ENCODE results near the gene PRPSAP2. TPM values are rescaled to one million over a fixed set of nuclear protein-coding genes. Genes with fewer than 3 reads are reported as not detected.

PRPSAP2 gene
- total and polyA plus RNA-seq, 2 donors (not counting 3 experiments of a cell fraction or from before 2014, with no cell fraction given), result 22.2 to 38.5 TPM

DNA sequence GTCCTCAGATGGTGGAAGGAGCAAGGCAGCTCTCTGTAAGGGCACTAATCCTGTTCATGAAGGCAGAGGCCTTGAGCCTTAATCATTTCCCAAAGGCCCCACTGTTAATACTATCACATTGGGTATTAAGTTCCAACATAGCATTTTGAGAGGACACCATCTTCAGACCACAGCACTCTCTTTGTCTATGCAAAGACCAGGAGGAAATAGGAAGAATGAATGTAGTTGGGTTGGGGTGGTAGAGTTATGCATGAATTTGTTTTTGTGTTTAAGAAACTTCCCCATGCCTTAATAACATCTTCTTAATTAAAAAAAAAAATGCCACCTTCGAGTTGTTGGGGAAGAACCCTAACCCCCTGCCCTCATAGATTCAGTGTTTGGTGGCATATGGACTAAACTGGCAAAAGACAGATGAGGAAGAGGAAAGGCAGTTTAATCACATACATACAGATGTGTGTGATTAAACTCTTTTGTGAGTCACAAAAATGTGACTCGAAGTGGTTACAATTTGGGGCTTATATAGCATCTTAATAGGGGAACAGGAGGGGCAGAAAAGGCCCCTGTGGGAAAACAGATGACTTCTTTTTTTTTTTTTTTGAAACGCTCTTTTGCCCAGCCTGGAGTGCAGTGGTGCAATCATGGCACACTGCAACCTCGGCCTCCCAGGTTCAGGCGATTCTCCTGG lies 59.0 kb downstream of the PRPSAP2 start:
- POLR2A ChIA-PET, result no interaction called here
- dilution Hi-C loops (cut with MboI; ENCODE audit: extremely low pct_ligation_motif_present, low sequenced_read_pairs), result no loop called here
- FAIRE-seq, result no peak
- H3K27ac ChIP-seq (ENCODE audit: insufficient read depth, low read depth, low read length), result no peak overlapping the region
- no peak overlapping the region for H2AFZ ChIP-seq (ENCODE audit: low read depth, low read length)
- H4K20me1 ChIP-seq (replicated peaks; ENCODE audit: control insufficient read depth, extremely low read depth, insufficient read depth, low read length), result no peaks in the 10 kb centered on the region
- H3K79me2 ChIP-seq (ENCODE audit: control insufficient read depth, insufficient read depth, low read length), result peaks cover under 1% of the 10 kb centered on the region
- peaks cover 15% of the 10 kb centered on the region for H3K4me1 ChIP-seq (ENCODE audit: control insufficient read depth, extremely low read depth, insufficient read depth, low read length)
- H3K27me3 ChIP-seq (ENCODE audit: control insufficient read depth in 2 of 2, insufficient read depth in 2 of 2, low read length in 2 of 2), result no peaks in the 10 kb centered on the region
- DNase-seq (ENCODE audit: low read depth, low spot score), result no peak
- no peak overlapping the region for H3K4me2 ChIP-seq (ENCODE audit: insufficient read depth, low read length)
- no peaks in the 10 kb centered on the region for H3K9me3 ChIP-seq (replicated peaks; ENCODE audit: control insufficient read depth, insufficient read depth, low read length)
- TF ChIP-seq POLR2AphosphoS5 (IDR thresholded peaks at IDR 0.05; ENCODE audit: insufficient read depth, low read depth, low read length), result no peak
- no peak for TF ChIP-seq JUN (IDR thresholded peaks at IDR 0.05; ENCODE audit: borderline replicate concordance, insufficient read depth, insufficient read length, low read depth)
- TF ChIP-seq FOS (IDR thresholded peaks at IDR 0.05; ENCODE audit: borderline replicate concordance, insufficient read depth, low read length), result no peak
- TF ChIP-seq POLR2A (IDR thresholded peaks at IDR 0.05; ENCODE audit: low read depth, low read length), result no peak
- TF ChIP-seq EZH2 (IDR thresholded peaks at IDR 0.05; ENCODE audit: borderline replicate concordance, low read depth, low read length, severe bottlenecking), result no peak
- CTCF ChIA-PET, result no interaction called here
- H3K36me3 ChIP-seq (ENCODE audit: control insufficient read depth in 2 of 2, extremely low read depth in 1 of 2, insufficient read depth in 2 of 2, low read length in 2 of 2), result peaks cover 0 to 3% of the 10 kb centered on the region in 2 experiments
- H3K4me3 ChIP-seq (replicated peaks in 1 of 3; ENCODE audit: insufficient read depth in 1 of 3, low read depth in 1 of 3, low read length in 3 of 3), result no peak overlapping the region
- no peaks in the 10 kb centered on the region for H3K9me1 ChIP-seq (replicated peaks; ENCODE audit: control insufficient read depth, extremely low read depth, insufficient read depth, low read length)
- no TSS peak for BruUV-seq (replicated peaks)
- intact Hi-C loops (cut with micrococcal nuclease), result no loop called here
- no peak overlapping the region for H3K9ac ChIP-seq (replicated peaks; ENCODE audit: extremely low read depth, insufficient read depth, low read length)

GRCh38 chr17:18917506-18918032 lies 59.6 kb downstream of the PRPSAP2 start:
- Histone ChIP-seq H3K27ac (ENCODE audit: insufficient read depth, low read depth, low read length) (no peak overlapping the region), H3K4me2 (ENCODE audit: insufficient read depth, low read length) (no peak overlapping the region), H3K9me1 (replicated peaks; ENCODE audit: control insufficient read depth, extremely low read depth, insufficient read depth, low read length) (no peaks in the 10 kb centered on the region), H3K36me3 (ENCODE audit: control insufficient read depth in 2 of 2, extremely low read depth in 1 of 2, insufficient read depth in 2 of 2, low read length in 2 of 2) (peaks cover 0 to 2% of the 10 kb centered on the region in 2 experiments), H3K27me3 (ENCODE audit: control insufficient read depth in 2 of 2, insufficient read depth in 2 of 2, low read length in 2 of 2) (no peaks in the 10 kb centered on the region), H3K4me3 (replicated peaks in 1 of 3; ENCODE audit: insufficient read depth in 1 of 3, low read depth in 1 of 3, low read length in 3 of 3) (no peak overlapping the region), H3K9me3 (replicated peaks; ENCODE audit: control insufficient read depth, insufficient read depth, low read length) (no peaks in the 10 kb centered on the region), H4K20me1 (replicated peaks; ENCODE audit: control insufficient read depth, extremely low read depth, insufficient read depth, low read length) (no peaks in the 10 kb centered on the region), H3K4me1 (ENCODE audit: control insufficient read depth, extremely low read depth, insufficient read depth, low read length) (peaks cover 15% of the 10 kb centered on the region), H3K9ac (replicated peaks; ENCODE audit: extremely low read depth, insufficient read depth, low read length) (no peak overlapping the region), H3K79me2 (ENCODE audit: control insufficient read depth, insufficient read depth, low read length) (peaks cover 2% of the 10 kb centered on the region), H2AFZ (ENCODE audit: low read depth, low read length) (no peak overlapping the region)
- FAIRE-seq, result no peak
- POLR2A ChIA-PET, result no interaction called here
- dilution Hi-C loops (cut with MboI; ENCODE audit: extremely low pct_ligation_motif_present, low sequenced_read_pairs) (no loop called here), intact Hi-C loops (cut with micrococcal nuclease) (no loop called here)
- no peak for DNase-seq (ENCODE audit: low read depth, low spot score)
- CTCF ChIA-PET, result no interaction called here
- no TSS peak for BruUV-seq (replicated peaks)
- no peak for TF ChIP-seq EZH2 (IDR thresholded peaks at IDR 0.05; ENCODE audit: borderline replicate concordance, low read depth, low read length, severe bottlenecking)
- TF ChIP-seq POLR2AphosphoS5 (IDR thresholded peaks at IDR 0.05; ENCODE audit: insufficient read depth, low read depth, low read length), result no peak
- TF ChIP-seq GATA2 (IDR thresholded peaks at IDR 0.05; ENCODE audit: insufficient read depth, insufficient read length, low read depth, low read length), result no peak
